CD1c-positive myeloid dendritic cell (primary cell): ENCODE results near the gene OR14I1.
"Not testable (repeated sequence)": the region's sequence is repeated elsewhere in the genome, so short reads cannot be mapped to it uniquely, and the experiment has no call there.

Source experiments
- DNase-seq: peaks from one replicate; pipeline ENCODE4 v3.0.0-alpha.2; 2016; ENCODE audit errors: extremely low spot score

Gene OR14I1

DNA sequence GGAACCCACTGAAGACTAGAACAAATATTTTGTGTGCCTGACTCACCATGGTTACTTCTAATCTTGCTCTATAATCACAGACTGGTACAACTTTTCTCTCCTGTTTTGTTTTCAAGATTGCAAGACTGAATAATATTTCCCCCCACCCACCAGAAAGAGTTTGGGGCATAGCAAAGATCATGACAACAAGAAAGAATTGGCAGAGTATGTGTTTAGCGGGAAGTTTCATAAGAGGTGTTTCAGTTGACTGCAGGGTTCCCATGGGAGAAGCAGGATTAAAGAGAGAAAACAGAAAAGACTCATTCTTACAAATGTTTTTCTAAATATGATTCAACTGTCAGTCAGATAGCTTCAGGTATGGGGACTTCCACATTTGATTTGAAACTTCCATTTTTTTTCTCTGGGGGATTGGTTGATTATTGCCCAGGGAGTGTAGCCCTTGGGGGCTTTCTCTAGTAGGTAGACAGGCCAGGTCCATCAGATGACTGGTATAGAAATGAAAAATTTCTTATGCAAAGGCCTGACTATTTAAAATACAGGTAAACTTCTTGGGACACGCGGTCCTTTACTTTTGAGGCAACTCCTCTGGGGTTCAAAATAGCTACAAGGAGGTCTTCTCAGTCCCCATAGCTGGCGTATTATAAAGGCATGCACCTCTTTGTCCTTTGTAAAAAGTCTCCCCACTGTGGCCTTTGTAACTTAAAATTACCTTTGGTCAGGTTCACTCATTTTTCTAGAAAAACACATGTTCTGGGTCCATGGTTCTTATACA, 13.9 kb downstream of the OR14I1 start:
- DNase-seq: no peak

DNA sequence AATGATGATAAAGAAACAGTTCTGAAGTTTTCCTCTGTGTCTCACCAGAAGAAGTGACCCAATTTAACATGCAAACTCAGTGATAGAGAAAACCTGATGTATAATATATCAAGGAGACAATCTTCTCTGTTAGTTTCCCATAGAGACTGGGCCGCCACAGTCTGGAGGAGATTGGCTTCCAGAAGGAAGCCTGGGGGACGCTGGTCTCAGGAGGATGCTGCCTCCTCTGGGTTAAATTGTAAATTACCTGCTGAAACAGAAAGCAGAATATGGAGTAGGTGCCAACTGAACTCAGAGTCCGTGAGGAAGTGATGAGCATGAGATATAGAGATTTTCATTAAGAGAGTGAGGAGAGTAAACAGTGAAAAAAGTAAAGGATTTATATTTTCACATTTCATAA, 15.8 kb downstream of the OR14I1 start:
- DNase-seq: peak; percentile 11

GRCh38 chr1:248681651-248682050, 20.9 kb downstream of the OR14I1 start:
- no peak for DNase-seq

- DNase-seq: no peak
Observed at GRCh38 chr1:248670003-248670402, 32.6 kb downstream of the OR14I1 start.

DNA sequence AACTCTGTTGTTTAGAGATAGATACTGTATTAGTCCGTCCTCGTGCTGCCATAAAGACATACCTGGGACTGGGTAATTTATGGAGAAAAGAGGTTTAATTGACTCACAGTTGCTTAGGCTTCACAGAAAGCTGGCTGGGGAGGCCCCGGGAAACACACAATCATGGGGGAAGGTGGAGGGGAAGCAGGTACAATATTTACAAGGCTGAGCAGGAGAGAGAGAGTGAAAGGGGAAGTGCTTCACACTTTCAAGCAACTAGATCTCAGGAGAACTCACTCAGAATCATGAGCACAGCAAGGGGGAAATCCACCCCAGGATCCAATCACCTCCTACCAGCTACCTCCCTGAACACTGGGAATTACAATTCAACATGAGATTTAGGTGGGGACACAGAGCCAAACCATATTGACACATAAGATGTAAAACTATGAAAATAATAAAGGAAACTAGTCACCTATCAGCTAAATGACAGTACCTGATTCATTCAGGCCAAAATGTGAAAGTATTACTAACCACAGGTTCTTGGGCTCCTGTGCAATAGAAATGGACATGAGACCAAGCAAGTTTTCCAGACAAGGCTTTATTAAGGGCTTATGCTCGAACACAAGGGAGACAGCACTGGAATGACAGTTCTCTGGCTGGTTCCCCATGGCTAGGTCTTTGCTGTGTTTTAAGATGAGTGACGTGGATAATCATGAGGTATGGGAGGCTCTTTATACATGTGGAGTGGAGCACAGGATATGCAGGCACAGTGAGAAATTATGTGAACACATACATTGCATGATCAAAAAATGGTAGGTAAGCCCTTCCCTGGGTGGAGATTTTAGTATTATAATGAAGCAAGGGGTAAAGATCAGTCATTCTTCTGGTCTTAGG, 38.9 kb downstream of the OR14I1 start:
- DNase-seq: not testable (repeated sequence)

DNA sequence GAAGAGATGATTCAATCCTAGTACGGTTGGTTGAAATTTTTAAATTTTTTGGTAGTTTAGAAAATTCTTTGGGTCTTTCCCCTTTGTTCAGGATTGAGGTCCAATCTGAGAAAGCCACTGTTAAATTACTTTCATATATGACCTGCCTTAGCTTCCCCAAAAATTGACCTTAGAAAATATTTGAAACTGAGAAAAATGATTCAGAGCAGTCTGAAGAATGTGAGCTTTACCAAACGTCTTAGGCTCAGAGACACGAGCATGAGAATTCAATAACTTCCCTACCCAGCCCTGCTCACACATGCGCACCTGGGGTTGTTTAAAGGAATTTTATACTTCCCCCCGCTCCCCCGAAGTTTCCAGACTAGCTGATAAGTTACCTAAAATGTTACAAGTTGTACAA, 45.8 kb downstream of the OR14I1 start:
- not testable (repeated sequence) for DNase-seq

- not testable (repeated sequence) for DNase-seq
Observed at GRCh38 chr1:248655354-248655753, 47.2 kb downstream of the OR14I1 start, which contains the start of gene OR2T27. Gene OR2T27 (minus strand): TSS chr1:248655528. CDS start chr1:248650884, 4,644 bp downstream.
